ENCODE results near the gene ACKR3.
A peak's percentile ranks its signal among the peaks of the same experiment; 100 is the strongest.

The ACKR3 gene

GRCh38 chr2:236549165-236549564, 20.5 kb upstream of the ACKR3 start:
- Histone ChIP-seq H3K79me2 (ENCODE audit: insufficient read depth, low read length) (peaks cover 31% of the 10 kb centered on the region), H3F3A (ENCODE audit: low read depth) (peaks cover 25% of the 10 kb centered on the region), H3K9ac (ENCODE audit: low read depth, low read length, poor library complexity, severe bottlenecking) (peak overlapping the region; percentile 75), H4K20me1 (ENCODE audit: insufficient read depth, low read length, poor library complexity, severe bottlenecking) (no peaks in the 10 kb centered on the region), H3K4me2 (ENCODE audit: low read depth, low read length, poor library complexity, severe bottlenecking) (no peak overlapping the region), H3K4me1 (ENCODE audit: insufficient read depth, low read length, poor library complexity, severe bottlenecking) (peaks cover 90% of the 10 kb centered on the region), H3K36me3 (ENCODE audit: insufficient read depth, low read length) (no peaks in the 10 kb centered on the region), H3K9me3 (ENCODE audit: insufficient read depth, low read depth, low read length) (peaks cover 9% of the 10 kb centered on the region; the same call in 1 of the 2 replicates), H3K27me3 (ENCODE audit: insufficient read depth, low read length, poor library complexity, severe bottlenecking) (no peaks in the 10 kb centered on the region), H3K4me3 (ENCODE audit: low read length, poor library complexity, severe bottlenecking) (no peak overlapping the region), H2AFZ (ENCODE audit: low read length) (no peak overlapping the region), H3K9me2 (replicated peaks; ENCODE audit: low read depth, low read length) (no peaks in the 10 kb centered on the region)
- TF ChIP-seq CTCF (conservative IDR thresholded peaks at IDR 0.05; ENCODE audit: low read length) (no peak; the same call in 1 of the 2 replicates), EZH2phosphoT487 (IDR thresholded peaks at IDR 0.05; ENCODE audit: borderline replicate concordance) (no peak)

GRCh38 chr2:236550290-236550689, 19.3 kb upstream of the ACKR3 start:
- Histone ChIP-seq H4K20me1 (ENCODE audit: insufficient read depth, low read length, poor library complexity, severe bottlenecking) (no peaks in the 10 kb centered on the region), H3K4me2 (ENCODE audit: low read depth, low read length, poor library complexity, severe bottlenecking) (peak overlapping the region; percentile 16), H3K27me3 (ENCODE audit: insufficient read depth, low read length, poor library complexity, severe bottlenecking) (no peaks in the 10 kb centered on the region), H3K36me3 (ENCODE audit: insufficient read depth, low read length) (no peaks in the 10 kb centered on the region), H3K4me3 (ENCODE audit: low read length, poor library complexity, severe bottlenecking) (no peak overlapping the region), H3K79me2 (ENCODE audit: insufficient read depth, low read length) (peaks cover 22% of the 10 kb centered on the region), H3F3A (ENCODE audit: low read depth) (peaks cover 25% of the 10 kb centered on the region), H3K9me2 (replicated peaks; ENCODE audit: low read depth, low read length) (no peaks in the 10 kb centered on the region), H3K9ac (ENCODE audit: low read depth, low read length, poor library complexity, severe bottlenecking) (peak overlapping the region; percentile 53), H3K9me3 (ENCODE audit: insufficient read depth, low read depth, low read length) (peaks cover 15% of the 10 kb centered on the region; the same call in 1 of the 2 replicates), H3K4me1 (ENCODE audit: insufficient read depth, low read length, poor library complexity, severe bottlenecking) (peaks cover 85% of the 10 kb centered on the region), H2AFZ (ENCODE audit: low read length) (no peak overlapping the region)
- no peak for TF ChIP-seq EZH2phosphoT487 (IDR thresholded peaks at IDR 0.05; ENCODE audit: borderline replicate concordance)
- no peak for TF ChIP-seq CTCF (conservative IDR thresholded peaks at IDR 0.05; ENCODE audit: low read length)

GRCh38 chr2:236550701-236551465, 18.7 kb upstream of the ACKR3 start:
- H4K20me1 ChIP-seq (ENCODE audit: insufficient read depth, low read length, poor library complexity, severe bottlenecking) = no peaks in the 10 kb centered on the region
- peaks cover 22% of the 10 kb centered on the region for H3K79me2 ChIP-seq (ENCODE audit: insufficient read depth, low read length)
- peaks cover 15% of the 10 kb centered on the region; the same call in 1 of the 2 replicates for H3K9me3 ChIP-seq (ENCODE audit: insufficient read depth, low read depth, low read length)
- peak overlapping the region; percentile 53 for H3K9ac ChIP-seq (ENCODE audit: low read depth, low read length, poor library complexity, severe bottlenecking)
- no peaks in the 10 kb centered on the region for H3K9me2 ChIP-seq (replicated peaks; ENCODE audit: low read depth, low read length)
- H3K4me3 ChIP-seq (ENCODE audit: low read length, poor library complexity, severe bottlenecking) = no peak overlapping the region
- H3K4me2 ChIP-seq (ENCODE audit: low read depth, low read length, poor library complexity, severe bottlenecking) = peak overlapping the region; percentile 16
- no peaks in the 10 kb centered on the region for H3K27me3 ChIP-seq (ENCODE audit: insufficient read depth, low read length, poor library complexity, severe bottlenecking)
- H3F3A ChIP-seq (ENCODE audit: low read depth) = peaks cover 19% of the 10 kb centered on the region
- H3K4me1 ChIP-seq (ENCODE audit: insufficient read depth, low read length, poor library complexity, severe bottlenecking) = peaks cover 85% of the 10 kb centered on the region
- H3K36me3 ChIP-seq (ENCODE audit: insufficient read depth, low read length) = no peaks in the 10 kb centered on the region
- TF ChIP-seq CTCF (conservative IDR thresholded peaks at IDR 0.05; ENCODE audit: low read length) (no peak), EZH2phosphoT487 (IDR thresholded peaks at IDR 0.05; ENCODE audit: borderline replicate concordance) (no peak)
- no peak overlapping the region for H2AFZ ChIP-seq (ENCODE audit: low read length)
